ENCODE results near the gene KIRREL3. TPM values are rescaled to one million over a fixed set of nuclear protein-coding genes. Genes with fewer than 3 reads are reported as not detected.

KIRREL3 gene
- total RNA-seq, 1 donor, result 0.10 TPM

GRCh38 chr11:126446581-126446980 lies 554.0 kb downstream of the KIRREL3 start:
- Histone ChIP-seq H3K27me3 (ENCODE audit: insufficient read depth, low read length) (no peaks in the 10 kb centered on the region), H3K9me3 (ENCODE audit: low read depth, low read length) (no peaks in the 10 kb centered on the region), H3K4me1 (ENCODE audit: insufficient read depth, low read length) (no peaks in the 10 kb centered on the region), H3K4me3 (ENCODE audit: low read length) (no peak overlapping the region)

GRCh38 chr11:126444072-126444471 lies 556.5 kb downstream of the KIRREL3 start:
- Histone ChIP-seq H3K27me3 (ENCODE audit: insufficient read depth, low read length) (no peaks in the 10 kb centered on the region), H3K4me3 (ENCODE audit: low read length) (no peak overlapping the region), H3K4me1 (ENCODE audit: insufficient read depth, low read length) (no peaks in the 10 kb centered on the region), H3K9me3 (ENCODE audit: low read depth, low read length) (no peaks in the 10 kb centered on the region)

GRCh38 chr11:126443120-126443519 lies 557.5 kb downstream of the KIRREL3 start:
- no peak overlapping the region for H3K4me3 ChIP-seq (ENCODE audit: low read length)
- no peaks in the 10 kb centered on the region for H3K27me3 ChIP-seq (ENCODE audit: insufficient read depth, low read length)
- H3K4me1 ChIP-seq (ENCODE audit: insufficient read depth, low read length), result no peaks in the 10 kb centered on the region
- no peaks in the 10 kb centered on the region for H3K9me3 ChIP-seq (ENCODE audit: low read depth, low read length)

GRCh38 chr11:126440792-126441514 lies 559.6 kb downstream of the KIRREL3 start:
- H3K9me3 ChIP-seq (ENCODE audit: low read depth, low read length), result no peaks in the 10 kb centered on the region
- H3K4me1 ChIP-seq (ENCODE audit: insufficient read depth, low read length), result no peaks in the 10 kb centered on the region
- H3K27me3 ChIP-seq (ENCODE audit: insufficient read depth, low read length), result no peaks in the 10 kb centered on the region
- H3K4me3 ChIP-seq (ENCODE audit: low read length), result no peak overlapping the region

GRCh38 chr11:126440276-126440675 lies 560.3 kb downstream of the KIRREL3 start:
- H3K27me3 ChIP-seq (ENCODE audit: insufficient read depth, low read length), result no peaks in the 10 kb centered on the region
- no peaks in the 10 kb centered on the region for H3K9me3 ChIP-seq (ENCODE audit: low read depth, low read length)
- H3K4me1 ChIP-seq (ENCODE audit: insufficient read depth, low read length), result no peaks in the 10 kb centered on the region
- H3K4me3 ChIP-seq (ENCODE audit: low read length), result no peak overlapping the region

- H3K4me3 ChIP-seq (ENCODE audit: low read length), result no peak overlapping the region
- H3K4me1 ChIP-seq (ENCODE audit: insufficient read depth, low read length), result no peaks in the 10 kb centered on the region
- H3K9me3 ChIP-seq (ENCODE audit: low read depth, low read length), result no peaks in the 10 kb centered on the region
- no peaks in the 10 kb centered on the region for H3K27me3 ChIP-seq (ENCODE audit: insufficient read depth, low read length)
These were observed 561.9 kb downstream of the KIRREL3 start for GRCh38 chr11:126438691-126439090.

GRCh38 chr11:126438272-126438671 lies 562.3 kb downstream of the KIRREL3 start:
- Histone ChIP-seq H3K9me3 (ENCODE audit: low read depth, low read length) (no peaks in the 10 kb centered on the region), H3K27me3 (ENCODE audit: insufficient read depth, low read length) (no peaks in the 10 kb centered on the region), H3K4me1 (ENCODE audit: insufficient read depth, low read length) (no peaks in the 10 kb centered on the region), H3K4me3 (ENCODE audit: low read length) (no peak overlapping the region)

- Histone ChIP-seq H3K4me1 (ENCODE audit: insufficient read depth, low read length) (no peaks in the 10 kb centered on the region), H3K4me3 (ENCODE audit: low read length) (no peak overlapping the region), H3K9me3 (ENCODE audit: low read depth, low read length) (no peaks in the 10 kb centered on the region), H3K27me3 (ENCODE audit: insufficient read depth, low read length) (no peaks in the 10 kb centered on the region)
These were observed 562.8 kb downstream of the KIRREL3 start for GRCh38 chr11:126437731-126438130.

GRCh38 chr11:126436209-126436755 lies 564.3 kb downstream of the KIRREL3 start:
- Histone ChIP-seq H3K27me3 (ENCODE audit: insufficient read depth, low read length) (no peaks in the 10 kb centered on the region), H3K4me3 (ENCODE audit: low read length) (no peak overlapping the region), H3K4me1 (ENCODE audit: insufficient read depth, low read length) (no peaks in the 10 kb centered on the region), H3K9me3 (ENCODE audit: low read depth, low read length) (no peaks in the 10 kb centered on the region)

GRCh38 chr11:126434950-126435335 lies 565.6 kb downstream of the KIRREL3 start:
- Histone ChIP-seq H3K4me3 (ENCODE audit: low read length) (no peak overlapping the region), H3K27me3 (ENCODE audit: insufficient read depth, low read length) (no peaks in the 10 kb centered on the region), H3K4me1 (ENCODE audit: insufficient read depth, low read length) (no peaks in the 10 kb centered on the region), H3K9me3 (ENCODE audit: low read depth, low read length) (no peaks in the 10 kb centered on the region)

GRCh38 chr11:126433989-126434949 lies 566.3 kb downstream of the KIRREL3 start:
- Histone ChIP-seq H3K27me3 (ENCODE audit: insufficient read depth, low read length) (no peaks in the 10 kb centered on the region), H3K9me3 (ENCODE audit: low read depth, low read length) (no peaks in the 10 kb centered on the region), H3K4me3 (ENCODE audit: low read length) (no peak overlapping the region), H3K4me1 (ENCODE audit: insufficient read depth, low read length) (no peaks in the 10 kb centered on the region)

- Histone ChIP-seq H3K27me3 (ENCODE audit: insufficient read depth, low read length) (no peaks in the 10 kb centered on the region), H3K9me3 (ENCODE audit: low read depth, low read length) (no peaks in the 10 kb centered on the region), H3K4me3 (ENCODE audit: low read length) (no peak overlapping the region), H3K4me1 (ENCODE audit: insufficient read depth, low read length) (no peaks in the 10 kb centered on the region)
These were observed 567.2 kb downstream of the KIRREL3 start for GRCh38 chr11:126433244-126433846.

GRCh38 chr11:126432525-126432924 lies 568.0 kb downstream of the KIRREL3 start:
- H3K4me1 ChIP-seq (ENCODE audit: insufficient read depth, low read length), result no peaks in the 10 kb centered on the region
- no peak overlapping the region for H3K4me3 ChIP-seq (ENCODE audit: low read length)
- no peaks in the 10 kb centered on the region for H3K9me3 ChIP-seq (ENCODE audit: low read depth, low read length)
- no peaks in the 10 kb centered on the region for H3K27me3 ChIP-seq (ENCODE audit: insufficient read depth, low read length)

GRCh38 chr11:126432065-126432461 lies 568.5 kb downstream of the KIRREL3 start:
- no peak overlapping the region for H3K4me3 ChIP-seq (ENCODE audit: low read length)
- H3K27me3 ChIP-seq (ENCODE audit: insufficient read depth, low read length), result no peaks in the 10 kb centered on the region
- no peaks in the 10 kb centered on the region for H3K9me3 ChIP-seq (ENCODE audit: low read depth, low read length)
- H3K4me1 ChIP-seq (ENCODE audit: insufficient read depth, low read length), result no peaks in the 10 kb centered on the region
